Fibroblast of lung (primary cell): ENCODE data around the gene NUP107.

Experiments used
- CTCF ChIP-seq, 2 donors: IDR thresholded peaks in 1 of 2; conservative IDR thresholded peaks in 1 of 2; 1 replicate in 1 of 2; 2 replicates in 1 of 2; pipeline ENCODE4 v1.5.1; 2011 to 2012; ENCODE audit warnings: low read length in 2 of 2, control low read depth in 1 of 2, inconsistent platforms in 1 of 2, low read depth in 1 of 2, mild to moderate bottlenecking in 1 of 2
- EZH2 ChIP-seq: IDR thresholded peaks from 2 replicates; pipeline ENCODE4 v1.5.1; 2012; ENCODE audit warnings: low read length, control low read depth, mild to moderate bottlenecking; ENCODE audit errors: missing control alignments

GRCh38 chr12:68790081-68790951 lies 103.5 kb downstream of the NUP107 start:
- TF ChIP-seq CTCF (conservative IDR thresholded peaks at IDR 0.05 in 1 of 2, IDR thresholded peaks at IDR 0.05 in 1 of 2; ENCODE audit: low read depth in 1 of 2, low read length in 2 of 2) (no peak), EZH2 (no peak)
